ENCODE data around the gene CRISP1. TPM values are rescaled to one million over a fixed set of nuclear protein-coding genes. Genes with fewer than 3 reads are reported as not detected.

Gene CRISP1
- total RNA-seq, 2 donors from 2014 or later: not detected

DNA sequence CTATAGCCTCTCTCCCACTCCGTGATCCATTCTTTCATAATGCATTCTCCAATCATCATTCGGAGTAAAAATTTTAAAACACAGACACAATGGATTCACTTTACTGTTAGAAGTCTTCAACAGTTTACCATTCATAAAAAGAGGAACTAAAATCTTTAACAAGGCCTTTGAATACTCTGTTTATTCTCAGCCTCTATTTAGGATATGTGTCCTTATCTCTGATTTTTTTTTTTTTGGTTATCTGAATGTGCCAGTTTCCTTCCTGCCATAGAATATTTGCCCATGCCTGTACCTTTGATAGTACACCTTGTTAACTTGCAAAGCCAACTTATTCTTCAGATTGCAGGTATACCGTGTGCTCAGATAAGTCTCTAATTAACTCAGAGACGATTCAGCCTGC lies 11.1 kb downstream of the CRISP1 start:
- 53% methylated on average over 4 of the region's 4 CpGs for WGBS

GRCh38 chr6:49852975-49853374 lies 13.4 kb downstream of the CRISP1 start:
- no peak overlapping the region for H3K27ac ChIP-seq
- WGBS: 86% methylated on average over 2 of the region's 2 CpGs
- no peak overlapping the region for H3K4me3 ChIP-seq
- H3K9me3 ChIP-seq: no peaks in the 10 kb centered on the region
- H3K27me3 ChIP-seq (replicated peaks; ENCODE audit: insufficient read depth): no peaks in the 10 kb centered on the region
- no peaks in the 10 kb centered on the region for H3K36me3 ChIP-seq
- intact Hi-C loops (cut with DNase I): loop anchor here (5.0 kb wide), 1 partner anchor 316 kb away; no protein-coding TSS in a partner anchor
- DNase-seq (ENCODE audit: low spot score): no peak
- TF ChIP-seq POLR2A (IDR thresholded peaks at IDR 0.05): no peak
- TF ChIP-seq POLR2AphosphoS5 (IDR thresholded peaks at IDR 0.05): no peak
- TF ChIP-seq, protein P1, sequence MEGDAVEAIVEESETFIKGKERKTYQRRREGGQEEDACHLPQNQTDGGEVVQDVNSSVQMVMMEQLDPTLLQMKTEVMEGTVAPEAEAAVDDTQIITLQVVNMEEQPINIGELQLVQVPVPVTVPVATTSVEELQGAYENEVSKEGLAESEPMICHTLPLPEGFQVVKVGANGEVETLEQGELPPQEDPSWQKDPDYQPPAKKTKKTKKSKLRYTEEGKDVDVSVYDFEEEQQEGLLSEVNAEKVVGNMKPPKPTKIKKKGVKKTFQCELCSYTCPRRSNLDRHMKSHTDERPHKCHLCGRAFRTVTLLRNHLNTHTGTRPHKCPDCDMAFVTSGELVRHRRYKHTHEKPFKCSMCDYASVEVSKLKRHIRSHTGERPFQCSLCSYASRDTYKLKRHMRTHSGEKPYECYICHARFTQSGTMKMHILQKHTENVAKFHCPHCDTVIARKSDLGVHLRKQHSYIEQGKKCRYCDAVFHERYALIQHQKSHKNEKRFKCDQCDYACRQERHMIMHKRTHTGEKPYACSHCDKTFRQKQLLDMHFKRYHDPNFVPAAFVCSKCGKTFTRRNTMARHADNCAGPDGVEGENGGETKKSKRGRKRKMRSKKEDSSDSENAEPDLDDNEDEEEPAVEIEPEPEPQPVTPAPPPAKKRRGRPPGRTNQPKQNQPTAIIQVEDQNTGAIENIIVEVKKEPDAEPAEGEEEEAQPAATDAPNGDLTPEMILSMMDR (IDR thresholded peaks at IDR 0.05): no peak
- H3K4me1 ChIP-seq (replicated peaks): no peaks in the 10 kb centered on the region

More for the DNA sequence above, 11.1 kb downstream of the CRISP1 start:
- TF ChIP-seq POLR2AphosphoS5 (IDR thresholded peaks at IDR 0.05) (no peak), POLR2A (IDR thresholded peaks at IDR 0.05) (no peak)
- TF ChIP-seq, protein P1 (IDR thresholded peaks at IDR 0.05): no peak
- Histone ChIP-seq H3K36me3 (no peaks in the 10 kb centered on the region), H3K9me3 (no peaks in the 10 kb centered on the region), H3K27me3 (replicated peaks; ENCODE audit: insufficient read depth) (no peaks in the 10 kb centered on the region), H3K4me3 (no peak overlapping the region), H3K27ac (no peak overlapping the region), H3K4me1 (replicated peaks) (no peaks in the 10 kb centered on the region)
- intact Hi-C loops (cut with DNase I): no loop called here
- DNase-seq (ENCODE audit: low spot score): no peak

DNA sequence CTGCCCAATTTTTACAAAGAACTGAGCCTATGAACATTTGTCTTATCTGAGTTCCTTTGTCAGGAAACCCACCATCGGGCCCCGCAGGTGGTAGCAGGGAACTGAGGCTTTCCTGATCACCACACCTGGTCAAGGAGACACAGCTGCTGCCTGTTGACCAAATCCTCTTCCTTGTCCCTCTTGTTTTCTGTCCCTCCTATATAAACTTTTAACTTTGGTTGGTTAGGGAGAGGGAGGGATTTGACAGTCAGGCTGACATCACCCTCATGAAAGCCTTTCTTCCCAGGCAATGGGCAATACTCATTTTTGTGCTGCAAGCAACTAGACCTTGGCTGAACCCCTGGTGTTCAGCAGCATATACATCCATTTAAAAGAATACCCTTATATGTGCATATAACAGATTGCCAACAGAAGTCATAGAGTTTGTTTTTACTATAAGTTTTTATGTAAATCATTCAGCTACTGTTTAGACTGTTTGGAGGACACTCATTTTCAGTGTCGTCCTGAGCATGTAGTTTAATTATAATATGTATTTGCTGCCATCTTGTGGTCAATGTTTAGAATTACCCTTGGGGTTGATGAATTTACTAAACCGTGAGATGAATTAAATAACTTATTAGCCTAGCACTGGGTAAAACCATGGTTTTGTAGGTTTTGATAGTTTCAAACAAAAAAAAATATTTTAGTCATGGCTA lies 17.0 kb downstream of the CRISP1 start:
- H3K36me3 ChIP-seq: no peaks in the 10 kb centered on the region
- no peaks in the 10 kb centered on the region for H3K4me1 ChIP-seq (replicated peaks)
- WGBS: 33% methylated on average over 4 of the region's 4 CpGs
- H3K9me3 ChIP-seq: no peaks in the 10 kb centered on the region
- intact Hi-C loops (cut with DNase I): no loop called here
- no peak overlapping the region for H3K27ac ChIP-seq
- no peaks in the 10 kb centered on the region for H3K27me3 ChIP-seq (replicated peaks; ENCODE audit: insufficient read depth)
- DNase-seq (ENCODE audit: low spot score): peak; percentile 7
- no peak overlapping the region for H3K4me3 ChIP-seq
- TF ChIP-seq POLR2AphosphoS5 (IDR thresholded peaks at IDR 0.05): no peak
- TF ChIP-seq, protein P1 (IDR thresholded peaks at IDR 0.05): peak; percentile 43 to 82 (median 82)

DNA sequence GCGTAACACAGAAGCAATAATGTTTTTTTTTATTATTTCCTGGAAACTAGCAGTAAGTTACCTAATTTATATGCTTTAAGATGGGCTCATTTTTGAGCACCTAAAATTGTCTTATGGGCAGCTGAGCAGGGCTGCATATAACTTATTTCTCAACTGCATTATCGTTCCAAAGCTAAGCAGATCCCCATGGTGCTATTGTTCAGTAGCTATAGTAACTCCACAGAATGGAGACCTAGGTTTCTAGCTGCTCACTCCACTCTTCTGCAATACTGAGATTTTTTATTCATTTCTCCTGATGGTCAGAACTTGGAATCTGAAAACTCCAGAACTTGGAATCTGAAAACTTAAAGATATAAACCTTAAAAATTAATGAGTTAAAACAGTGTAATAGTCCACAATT lies 18.7 kb downstream of the CRISP1 start:
- intact Hi-C loops (cut with DNase I): no loop called here
- H3K36me3 ChIP-seq: no peaks in the 10 kb centered on the region
- WGBS: 81% methylated on average over 2 of the region's 2 CpGs
- no peaks in the 10 kb centered on the region for H3K4me1 ChIP-seq (replicated peaks)
- TF ChIP-seq, protein P1 (IDR thresholded peaks at IDR 0.05): no peak
- TF ChIP-seq POLR2A (IDR thresholded peaks at IDR 0.05) (no peak), POLR2AphosphoS5 (IDR thresholded peaks at IDR 0.05) (no peak)
- DNase-seq (ENCODE audit: low spot score): no peak
- H3K27ac ChIP-seq: no peak overlapping the region
- H3K4me3 ChIP-seq: no peak overlapping the region
- H3K27me3 ChIP-seq (replicated peaks; ENCODE audit: insufficient read depth): no peaks in the 10 kb centered on the region
- H3K9me3 ChIP-seq: no peaks in the 10 kb centered on the region

GRCh38 chr6:49847014-49847413 lies 19.3 kb downstream of the CRISP1 start:
- TF ChIP-seq POLR2AphosphoS5 (IDR thresholded peaks at IDR 0.05): no peak
- TF ChIP-seq, protein P1 (IDR thresholded peaks at IDR 0.05): no peak
- no peak for TF ChIP-seq POLR2A (IDR thresholded peaks at IDR 0.05)
- no peaks in the 10 kb centered on the region for H3K4me1 ChIP-seq (replicated peaks)
- intact Hi-C loops (cut with DNase I): no loop called here
- H3K9me3 ChIP-seq: no peaks in the 10 kb centered on the region
- no peak overlapping the region for H3K4me3 ChIP-seq
- H3K27ac ChIP-seq: no peak overlapping the region
- WGBS: 96% methylated on average over 4 of the region's 4 CpGs
- no peaks in the 10 kb centered on the region for H3K27me3 ChIP-seq (replicated peaks; ENCODE audit: insufficient read depth)
- DNase-seq (ENCODE audit: low spot score): no peak
- H3K36me3 ChIP-seq: no peaks in the 10 kb centered on the region
